Stomach (tissue), 4 donors: Measurements from ENCODE around the gene ABCB8.

Experiments used
- EP300 ChIP-seq: sonication (generic); formaldehyde crosslinking; IDR thresholded peaks from one replicate; pipeline ENCODE4 v1.6.1; 2017; ENCODE audit warnings: antibody characterized with exemption
- POLR2A ChIP-seq, 4 donors: fragments of 450-650 bp; IDR thresholded peaks; one replicate each; pipeline ENCODE4 v1.6.1; 2016; ENCODE audit warnings: antibody characterized with exemption in 4 of 4, control low read depth in 2 of 4, mild to moderate bottlenecking in 1 of 4, moderate library complexity in 1 of 4
- POLR2AphosphoS5 ChIP-seq, 3 donors: sonication (generic); formaldehyde crosslinking; IDR thresholded peaks; one replicate each; pipeline ENCODE4 v1.6.1; 2016; ENCODE audit warnings: antibody characterized with exemption in 3 of 3
- TF ChIP-seq, protein P1 (sequence below), 7 experiments: fragments of 450-650 bp in 4 of 7; fragments of 200-600 bp in 3 of 7; sonication (generic) in 3 of 7; IDR thresholded peaks; one replicate each; pipeline ENCODE4 v1.5.1; 2016 to 2019; ENCODE audit warnings: antibody characterized with exemption in 7 of 7, control low read depth in 2 of 7, mild to moderate bottlenecking in 1 of 7

DNA sequence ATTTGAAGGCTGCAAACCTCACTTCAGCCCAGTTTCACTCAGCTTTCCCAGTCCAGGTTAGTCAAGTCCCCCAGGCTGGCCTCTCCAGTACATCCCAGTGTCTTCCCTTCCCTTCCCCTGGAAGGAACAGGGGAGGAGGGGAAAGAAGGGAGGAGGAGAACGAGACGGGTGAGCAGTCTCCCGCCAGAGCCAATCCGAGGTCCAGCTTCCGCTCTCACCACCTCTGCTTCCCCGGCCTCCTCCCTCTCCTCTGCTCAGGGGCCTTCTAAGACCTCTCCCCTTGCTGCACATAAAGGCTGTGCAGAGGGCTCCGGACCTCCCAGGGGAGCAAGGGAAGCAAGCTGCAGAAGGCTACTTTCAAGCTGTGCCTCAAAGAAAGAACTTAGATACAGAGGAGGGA is 8.0 kb upstream of the ABCB8 start:
- no peak for TF ChIP-seq EP300
- TF ChIP-seq, protein P1, sequence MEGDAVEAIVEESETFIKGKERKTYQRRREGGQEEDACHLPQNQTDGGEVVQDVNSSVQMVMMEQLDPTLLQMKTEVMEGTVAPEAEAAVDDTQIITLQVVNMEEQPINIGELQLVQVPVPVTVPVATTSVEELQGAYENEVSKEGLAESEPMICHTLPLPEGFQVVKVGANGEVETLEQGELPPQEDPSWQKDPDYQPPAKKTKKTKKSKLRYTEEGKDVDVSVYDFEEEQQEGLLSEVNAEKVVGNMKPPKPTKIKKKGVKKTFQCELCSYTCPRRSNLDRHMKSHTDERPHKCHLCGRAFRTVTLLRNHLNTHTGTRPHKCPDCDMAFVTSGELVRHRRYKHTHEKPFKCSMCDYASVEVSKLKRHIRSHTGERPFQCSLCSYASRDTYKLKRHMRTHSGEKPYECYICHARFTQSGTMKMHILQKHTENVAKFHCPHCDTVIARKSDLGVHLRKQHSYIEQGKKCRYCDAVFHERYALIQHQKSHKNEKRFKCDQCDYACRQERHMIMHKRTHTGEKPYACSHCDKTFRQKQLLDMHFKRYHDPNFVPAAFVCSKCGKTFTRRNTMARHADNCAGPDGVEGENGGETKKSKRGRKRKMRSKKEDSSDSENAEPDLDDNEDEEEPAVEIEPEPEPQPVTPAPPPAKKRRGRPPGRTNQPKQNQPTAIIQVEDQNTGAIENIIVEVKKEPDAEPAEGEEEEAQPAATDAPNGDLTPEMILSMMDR (IDR thresholded peaks at IDR 0.05), result no peak
- TF ChIP-seq POLR2A (IDR thresholded peaks at IDR 0.05), result no peak
- TF ChIP-seq POLR2AphosphoS5 (IDR thresholded peaks at IDR 0.05), result no peak
